WERI-Rb-1 (cell line): Measurements from ENCODE around the gene PLEKHG5.

Experiments
- DNase-seq: peaks from one replicate; pipeline ENCODE4 v3.0.0-alpha.2; 2020
- H3K27ac ChIP-seq: fragments of 250-450 bp; sonication (Bioruptor Pico); 2 replicates; pipeline ENCODE4 v1.5.1; 2020; ENCODE audit warnings: mild to moderate bottlenecking, moderate library complexity
- H3K27me3 ChIP-seq: fragments of 250-450 bp; sonication (Bioruptor Pico); 2 replicates; pipeline ENCODE4 v1.5.1; 2021; ENCODE audit warnings: mild to moderate bottlenecking, low read depth, moderate library complexity; ENCODE audit not compliant: insufficient read depth, severe bottlenecking
- H3K36me3 ChIP-seq: fragments of 250-450 bp; sonication (Bioruptor Pico); 2 replicates; pipeline ENCODE4 v1.5.1; 2020; ENCODE audit warnings: mild to moderate bottlenecking, moderate library complexity
- H3K4me3 ChIP-seq: 2 replicates; pipeline ENCODE4 v1.5.1; 2011; ENCODE audit warnings: low read depth, mild to moderate bottlenecking, control low read depth, low read length
- H3K9me3 ChIP-seq: fragments of 250-450 bp; sonication (Bioruptor Pico); 2 replicates; pipeline ENCODE4 v1.5.1; 2021; ENCODE audit warnings: mild to moderate bottlenecking, moderate library complexity; ENCODE audit not compliant: severe bottlenecking
- TF ChIP-seq, protein P1 (sequence below): IDR thresholded peaks from 2 replicates; pipeline ENCODE4 v1.5.1; 2011; ENCODE audit warnings: low read depth, mild to moderate bottlenecking, control low read depth, inconsistent platforms, low read length

PLEKHG5 gene

GRCh38 chr1:6491480-6491962 lies at the start of gene PLEKHG5:
Gene PLEKHG5, minus strand, starts transcription at chr1:6491667. Its CDS starts 14,096 bp downstream, at chr1:6477571.
- H3K27ac ChIP-seq, result peak within 1 kb of the TSS; percentile 73

DNA sequence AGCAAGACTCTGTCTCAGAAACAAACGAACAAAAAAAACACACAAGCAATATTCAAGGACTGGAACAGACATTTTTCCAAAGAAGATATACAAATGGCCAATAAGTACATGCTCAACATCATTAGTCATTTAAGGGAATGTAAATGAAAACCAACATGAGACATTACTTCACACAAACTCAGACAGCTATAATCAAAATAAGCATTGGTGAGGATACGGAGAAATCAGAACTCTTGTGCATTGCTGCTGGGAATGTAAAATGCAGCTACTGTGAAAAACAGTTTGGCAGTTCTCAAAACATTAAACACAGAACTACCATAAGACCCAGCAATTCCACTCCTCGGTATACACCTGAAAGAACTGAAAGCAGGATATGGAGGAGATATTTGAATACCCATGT lies 47.5 kb upstream of the PLEKHG5 start:
- Histone ChIP-seq H3K9me3 (no peaks in the 10 kb centered on the region), H3K27ac (no peak overlapping the region), H3K4me3 (no peak overlapping the region), H3K36me3 (peaks cover 55% of the 10 kb centered on the region), H3K27me3 (no peaks in the 10 kb centered on the region)
- TF ChIP-seq, protein P1, sequence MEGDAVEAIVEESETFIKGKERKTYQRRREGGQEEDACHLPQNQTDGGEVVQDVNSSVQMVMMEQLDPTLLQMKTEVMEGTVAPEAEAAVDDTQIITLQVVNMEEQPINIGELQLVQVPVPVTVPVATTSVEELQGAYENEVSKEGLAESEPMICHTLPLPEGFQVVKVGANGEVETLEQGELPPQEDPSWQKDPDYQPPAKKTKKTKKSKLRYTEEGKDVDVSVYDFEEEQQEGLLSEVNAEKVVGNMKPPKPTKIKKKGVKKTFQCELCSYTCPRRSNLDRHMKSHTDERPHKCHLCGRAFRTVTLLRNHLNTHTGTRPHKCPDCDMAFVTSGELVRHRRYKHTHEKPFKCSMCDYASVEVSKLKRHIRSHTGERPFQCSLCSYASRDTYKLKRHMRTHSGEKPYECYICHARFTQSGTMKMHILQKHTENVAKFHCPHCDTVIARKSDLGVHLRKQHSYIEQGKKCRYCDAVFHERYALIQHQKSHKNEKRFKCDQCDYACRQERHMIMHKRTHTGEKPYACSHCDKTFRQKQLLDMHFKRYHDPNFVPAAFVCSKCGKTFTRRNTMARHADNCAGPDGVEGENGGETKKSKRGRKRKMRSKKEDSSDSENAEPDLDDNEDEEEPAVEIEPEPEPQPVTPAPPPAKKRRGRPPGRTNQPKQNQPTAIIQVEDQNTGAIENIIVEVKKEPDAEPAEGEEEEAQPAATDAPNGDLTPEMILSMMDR, result no peak
- no peak for DNase-seq

More at GRCh38 chr1:6491480-6491962, at the start of gene PLEKHG5:
- Histone ChIP-seq H3K27me3 (no peaks in the 10 kb centered on the region), H3K4me3 (peak within 1 kb of the TSS; percentile 64), H3K36me3 (no peaks in the 10 kb centered on the region), H3K9me3 (no peaks in the 10 kb centered on the region)
- no peak for DNase-seq
- TF ChIP-seq, protein P1, result no peak

DNA sequence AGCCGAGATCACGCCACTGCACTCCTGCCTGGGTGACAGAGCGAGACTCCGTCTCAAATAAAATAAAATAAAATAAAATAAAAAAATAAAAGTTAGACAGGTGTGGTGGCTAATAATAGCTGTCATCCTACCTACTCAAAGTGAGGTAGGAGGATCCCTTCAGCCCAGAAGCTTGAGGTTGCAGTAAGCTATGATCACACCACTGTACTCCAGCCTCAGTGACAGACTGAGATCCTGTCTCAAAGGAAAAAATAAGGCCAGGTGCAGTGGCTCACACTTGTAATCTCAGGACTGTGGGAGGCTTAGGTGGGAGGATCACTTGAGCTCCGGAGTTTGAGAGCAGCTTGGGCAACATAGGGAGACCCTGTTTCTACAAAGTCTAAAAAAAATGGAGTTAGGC lies 44.8 kb upstream of the PLEKHG5 start:
- no peak for DNase-seq
- TF ChIP-seq, protein P1, result no peak
- Histone ChIP-seq H3K9me3 (no peaks in the 10 kb centered on the region), H3K27me3 (no peaks in the 10 kb centered on the region), H3K27ac (no peak overlapping the region), H3K36me3 (peaks cover 62% of the 10 kb centered on the region), H3K4me3 (no peak overlapping the region)

GRCh38 chr1:6535214-6535613 lies 43.7 kb upstream of the PLEKHG5 start:
- TF ChIP-seq, protein P1, result no peak
- H3K27me3 ChIP-seq, result no peaks in the 10 kb centered on the region
- no peak overlapping the region for H3K4me3 ChIP-seq
- no peaks in the 10 kb centered on the region for H3K9me3 ChIP-seq
- H3K27ac ChIP-seq, result no peak overlapping the region
- DNase-seq, result no peak
- H3K36me3 ChIP-seq, result peaks cover 70% of the 10 kb centered on the region

- DNase-seq, result no peak
- Histone ChIP-seq H3K36me3 (peaks cover 75% of the 10 kb centered on the region), H3K9me3 (no peaks in the 10 kb centered on the region), H3K4me3 (no peak overlapping the region), H3K27me3 (no peaks in the 10 kb centered on the region), H3K27ac (no peak overlapping the region)
- TF ChIP-seq, protein P1, result no peak
Observed at GRCh38 chr1:6534248-6534822, 42.9 kb upstream of the PLEKHG5 start.

DNA sequence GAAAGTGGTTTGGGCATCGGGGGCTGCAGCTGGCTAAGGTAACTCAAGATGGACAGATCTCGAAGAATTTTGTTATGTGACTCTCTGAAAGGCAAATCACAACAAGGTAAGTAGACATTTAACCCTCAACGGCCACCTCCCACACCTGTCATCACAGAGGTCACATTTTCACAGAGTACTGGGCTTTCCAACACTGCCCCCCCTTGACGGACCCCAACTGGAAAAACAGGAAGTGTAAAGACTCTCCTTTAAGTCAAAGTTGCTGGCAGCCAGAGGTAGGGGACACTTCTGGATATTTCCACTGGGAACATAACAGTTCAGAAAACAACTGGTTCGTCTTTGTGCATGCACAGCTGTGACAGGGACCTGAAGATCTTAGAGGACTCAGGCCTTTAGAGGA lies 40.5 kb upstream of the PLEKHG5 start:
- TF ChIP-seq, protein P1, result no peak
- Histone ChIP-seq H3K36me3 (peaks cover 78% of the 10 kb centered on the region), H3K9me3 (no peaks in the 10 kb centered on the region), H3K4me3 (no peak overlapping the region), H3K27me3 (no peaks in the 10 kb centered on the region), H3K27ac (no peak overlapping the region)
- DNase-seq, result no peak
